Measurements from ENCODE around the gene RGS6.

The RGS6 gene

DNA sequence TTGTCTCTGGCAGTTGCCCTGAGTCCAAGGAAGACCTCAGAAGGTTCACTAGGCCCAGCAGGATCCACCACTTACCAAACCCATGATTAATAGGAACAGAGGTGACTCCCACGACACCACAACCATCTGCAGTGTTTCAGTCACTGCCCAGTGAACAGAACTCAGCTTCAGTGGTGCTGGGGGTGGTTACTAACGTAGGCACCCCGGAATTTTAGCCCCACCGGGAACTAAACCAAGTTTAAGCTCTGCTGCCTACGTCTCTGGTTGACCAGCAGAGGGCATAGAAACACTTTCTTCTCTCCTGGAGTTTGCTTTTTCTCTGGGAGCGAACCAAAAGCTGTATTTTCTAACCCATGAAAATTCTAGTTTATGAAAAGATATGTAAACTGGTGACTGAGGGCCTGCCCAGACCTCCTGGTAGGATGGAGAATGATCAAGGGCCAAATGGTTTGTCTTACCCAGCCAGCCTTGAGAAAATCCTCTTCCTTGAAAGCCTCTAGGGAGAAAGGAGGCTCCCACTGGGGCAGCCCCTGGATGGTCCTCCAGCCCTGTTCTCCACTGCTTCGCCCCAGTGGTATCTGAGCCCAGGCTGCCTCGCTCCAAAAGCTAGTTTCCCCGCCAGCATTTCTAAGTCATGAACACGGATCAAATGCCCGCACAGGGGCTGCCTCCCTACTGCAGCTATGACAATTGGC is 581.9 kb downstream of the RGS6 start:
- no peak for DNase-seq

GRCh38 chr14:72514660-72515025 is 582.4 kb downstream of the RGS6 start:
- DNase-seq: no peak

- no peak for DNase-seq
These were observed 583.8 kb downstream of the RGS6 start for GRCh38 chr14:72515779-72516770.

GRCh38 chr14:72516936-72517700 is 584.9 kb downstream of the RGS6 start:
- peak; percentile 70 for DNase-seq

GRCh38 chr14:72517736-72518135 is 585.5 kb downstream of the RGS6 start:
- no peak for DNase-seq

- peak; percentile 43 for DNase-seq
These were observed 586.7 kb downstream of the RGS6 start for GRCh38 chr14:72518809-72519377.

GRCh38 chr14:72519543-72519942 is 587.3 kb downstream of the RGS6 start:
- peak; percentile 23 for DNase-seq

DNA sequence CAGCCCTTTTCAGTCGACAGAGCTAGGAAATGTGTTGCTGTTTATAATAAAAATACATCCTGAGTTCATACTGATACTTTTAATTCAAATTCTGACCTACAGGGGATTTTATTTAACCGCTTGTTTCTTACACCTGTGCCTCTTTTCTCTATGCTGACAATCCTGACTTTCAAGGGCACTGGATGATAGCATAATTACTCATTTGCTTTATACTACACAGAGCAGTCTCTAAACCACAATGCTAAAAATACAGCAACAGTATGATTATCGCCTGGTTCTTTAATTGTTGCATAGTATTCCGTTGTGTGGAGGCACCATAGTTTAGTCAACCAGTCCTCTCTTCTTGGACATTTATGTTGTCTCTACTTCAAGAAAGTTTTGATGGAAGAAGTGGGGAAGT is 588.8 kb downstream of the RGS6 start:
- DNase-seq: no peak

- DNase-seq: no peak
These were observed 589.9 kb downstream of the RGS6 start for GRCh38 chr14:72521968-72522741.

GRCh38 chr14:72522847-72523246 is 590.6 kb downstream of the RGS6 start:
- DNase-seq: no peak

GRCh38 chr14:72523424-72524294 is 591.4 kb downstream of the RGS6 start:
- DNase-seq: no peak

GRCh38 chr14:72524295-72524629 is 592.0 kb downstream of the RGS6 start:
- DNase-seq: no peak

DNA sequence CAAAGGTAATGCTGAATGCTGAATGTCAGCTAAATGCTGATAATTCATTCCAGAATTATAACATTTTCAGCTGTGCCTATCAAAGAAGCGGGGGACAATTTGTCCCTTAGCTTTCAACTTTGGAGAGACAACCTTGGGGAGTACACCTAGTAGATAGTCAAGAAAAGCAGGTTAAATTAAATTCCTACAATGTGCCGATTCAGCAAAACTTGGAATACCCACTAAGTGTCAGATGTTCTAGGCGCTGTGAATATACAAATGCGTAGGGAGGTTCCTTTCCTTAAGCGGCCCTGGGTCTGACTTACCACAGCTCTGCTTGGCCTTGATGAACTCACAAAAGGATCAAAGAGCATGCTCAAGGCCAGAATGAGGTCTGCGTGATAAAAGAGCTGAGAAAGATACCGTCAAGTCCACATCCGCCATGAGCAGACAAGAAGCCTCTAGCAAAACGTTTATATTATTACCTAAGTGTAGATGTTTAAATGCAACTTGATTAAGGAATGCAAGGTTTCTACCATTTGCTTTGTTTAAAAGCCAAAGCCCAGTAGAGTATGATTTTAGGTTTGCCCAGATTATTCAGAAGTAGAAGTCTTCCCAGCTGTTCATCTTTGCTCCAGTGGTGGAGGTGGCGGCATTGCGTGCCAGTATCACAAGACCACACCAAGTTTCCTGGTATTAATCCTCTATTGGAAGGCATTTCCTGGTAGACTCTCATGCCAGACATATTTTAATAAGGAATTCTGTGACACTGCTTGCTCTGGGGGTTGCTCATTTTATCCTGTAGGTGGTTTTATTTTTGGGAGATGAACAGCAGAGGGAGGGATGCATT is 593.1 kb downstream of the RGS6 start:
- no peak for DNase-seq

DNA sequence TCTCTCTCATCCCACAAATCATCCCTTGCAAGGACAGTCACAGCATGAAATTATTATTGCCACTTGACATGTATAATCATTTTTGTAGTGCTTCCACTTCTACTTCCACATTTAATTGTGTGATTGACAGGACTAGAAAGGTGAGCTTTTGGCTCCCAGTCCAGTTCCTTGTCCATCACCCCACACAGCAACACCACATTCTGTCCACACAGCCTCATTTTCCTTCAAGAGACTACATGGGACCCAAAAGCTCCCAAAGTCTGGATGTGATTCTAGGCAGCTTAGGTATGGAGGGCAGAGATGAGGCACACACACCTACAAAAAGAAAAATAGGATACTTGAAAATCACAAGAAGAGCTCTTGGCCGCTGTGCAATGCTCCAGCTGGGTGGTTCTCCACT is 595.4 kb downstream of the RGS6 start:
- DNase-seq: no peak

DNA sequence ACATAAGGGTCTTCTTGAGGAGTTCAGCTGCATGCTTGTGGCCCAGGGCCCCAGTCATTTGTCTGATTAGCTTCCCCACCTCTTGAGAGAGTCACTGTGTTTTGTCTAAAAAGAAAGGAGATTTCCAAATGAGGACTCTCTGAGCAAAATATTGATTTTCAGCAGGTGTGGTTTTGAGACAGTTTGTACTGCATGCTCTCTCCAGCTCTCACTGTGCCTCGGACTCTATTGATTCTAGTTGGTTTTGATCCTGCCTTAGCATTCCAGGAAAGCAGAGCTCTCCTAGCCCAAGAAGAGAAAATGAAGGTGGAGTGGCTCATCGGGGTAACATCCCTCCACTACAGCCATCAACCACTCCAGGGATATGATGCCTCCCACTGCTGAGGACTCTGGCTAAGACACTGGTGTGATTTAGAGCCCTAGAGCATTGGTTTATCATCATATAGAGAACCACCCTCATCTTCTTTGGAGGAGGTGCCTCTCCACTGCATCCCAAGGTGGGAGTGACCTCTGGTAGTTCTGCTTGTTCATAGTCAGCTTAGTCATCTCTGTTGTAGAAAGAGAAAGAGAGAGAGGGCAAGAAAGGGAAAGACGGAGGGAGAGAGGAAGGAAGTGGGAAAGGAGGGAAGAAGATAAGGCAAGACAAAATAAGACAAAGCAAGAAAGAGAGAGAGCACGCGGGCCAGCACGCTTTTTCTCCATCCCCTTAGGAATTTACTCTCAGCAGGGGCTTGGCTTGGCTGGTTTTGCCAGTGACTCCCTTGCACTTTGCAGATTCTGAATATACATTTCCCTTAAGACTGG is 596.0 kb downstream of the RGS6 start:
- no peak for DNase-seq

- no peak for DNase-seq
These were observed 596.6 kb downstream of the RGS6 start for GRCh38 chr14:72528863-72529175.

DNA sequence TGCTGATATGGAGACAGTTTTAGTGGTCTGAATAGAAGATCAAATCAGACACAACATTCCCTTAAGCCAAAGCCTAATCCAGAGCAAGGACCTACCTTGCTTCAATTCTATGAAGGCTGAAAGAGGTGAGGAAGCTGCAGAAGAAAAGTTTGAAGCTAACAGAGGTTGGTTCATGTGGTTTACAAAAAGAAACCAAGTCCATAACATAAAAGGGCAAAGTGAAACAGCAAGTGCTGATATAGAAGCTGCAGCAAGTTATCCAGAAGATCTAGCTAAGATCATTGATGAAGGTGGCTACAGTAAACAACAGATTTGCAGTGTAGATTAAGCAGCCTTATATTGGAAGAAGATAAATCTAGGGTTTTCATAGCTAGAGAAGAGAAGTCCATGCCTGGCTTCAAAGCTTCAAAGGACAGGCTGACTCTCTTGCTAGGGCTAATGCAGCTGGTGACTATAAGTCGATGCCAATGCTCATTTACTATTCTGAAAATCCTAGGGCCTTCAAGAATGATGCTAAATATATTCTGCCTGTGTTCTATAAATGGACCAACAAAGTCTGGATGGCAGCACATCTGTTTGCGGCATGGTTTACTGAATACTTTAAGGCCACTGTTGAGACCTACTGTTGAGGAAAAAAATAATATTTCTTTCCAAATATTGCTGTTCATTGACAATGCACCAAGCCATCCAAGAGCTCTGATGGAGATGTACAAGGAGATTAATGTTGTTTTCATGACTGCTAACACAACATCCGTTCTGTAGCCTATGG is 600.6 kb downstream of the RGS6 start:
- DNase-seq: no peak

DNA sequence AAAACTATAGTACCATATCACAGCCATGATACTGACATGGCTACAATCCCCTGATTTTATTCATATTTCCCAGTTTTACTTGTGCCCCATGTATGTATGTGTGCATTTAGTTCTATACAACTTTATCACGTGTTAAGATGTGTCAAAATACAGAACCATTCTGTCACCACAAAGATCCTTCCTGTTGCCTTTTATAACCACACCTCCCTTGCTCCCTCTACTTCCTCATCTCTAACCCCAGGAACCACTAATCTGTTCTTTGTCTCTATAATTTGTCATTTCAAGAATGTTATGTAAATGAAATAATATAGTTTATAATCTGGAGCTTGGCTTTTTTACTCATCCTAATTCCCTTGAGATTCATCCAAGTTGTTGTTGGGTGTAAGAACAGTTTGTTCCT is 603.3 kb downstream of the RGS6 start:
- DNase-seq: no peak

DNA sequence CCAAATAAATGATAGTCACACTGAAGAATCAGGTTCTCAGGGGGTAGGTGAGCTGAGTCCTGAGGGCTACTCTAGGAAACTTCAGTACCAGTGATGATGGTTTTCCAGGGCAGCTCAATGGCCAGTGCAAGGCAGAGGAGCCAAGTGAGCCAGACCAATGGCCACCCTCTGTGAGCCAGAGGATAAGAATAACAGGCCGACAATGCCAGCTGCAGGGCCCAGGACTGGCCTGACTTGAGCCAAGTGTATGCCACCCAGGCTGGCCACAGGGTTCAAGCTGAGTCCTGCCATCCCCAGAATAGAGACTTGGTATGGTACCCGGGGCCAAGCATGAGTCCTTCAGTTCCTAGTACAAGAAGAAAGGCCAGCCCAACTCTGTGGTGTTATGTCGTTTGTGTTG is 606.2 kb downstream of the RGS6 start:
- DNase-seq: no peak

All from stimulated activated CD4-positive, alpha-beta T cell treated with anti-CD3 and anti-CD28 coated beads, Interleukin-1b, Interleukin-23, amount 100 ng/mL, for 48 hours (primary cell).